Mesangial cell (primary cell): ENCODE data around the gene BMI1. TPM values are rescaled to one million over a fixed set of nuclear protein-coding genes. Genes with fewer than 3 reads are reported as not detected.

Source experiments
- total RNA-seq: library from RNA; depleted of rRNA; stranded (reverse); fragments of >200 nt; gene quantifications from 2 replicates; pipeline ENCODE4 v1.2.3, GENCODE V29; 2015

Gene BMI1
- total RNA-seq = 24.6 and 40.3 TPM in 2 replicates

DNA sequence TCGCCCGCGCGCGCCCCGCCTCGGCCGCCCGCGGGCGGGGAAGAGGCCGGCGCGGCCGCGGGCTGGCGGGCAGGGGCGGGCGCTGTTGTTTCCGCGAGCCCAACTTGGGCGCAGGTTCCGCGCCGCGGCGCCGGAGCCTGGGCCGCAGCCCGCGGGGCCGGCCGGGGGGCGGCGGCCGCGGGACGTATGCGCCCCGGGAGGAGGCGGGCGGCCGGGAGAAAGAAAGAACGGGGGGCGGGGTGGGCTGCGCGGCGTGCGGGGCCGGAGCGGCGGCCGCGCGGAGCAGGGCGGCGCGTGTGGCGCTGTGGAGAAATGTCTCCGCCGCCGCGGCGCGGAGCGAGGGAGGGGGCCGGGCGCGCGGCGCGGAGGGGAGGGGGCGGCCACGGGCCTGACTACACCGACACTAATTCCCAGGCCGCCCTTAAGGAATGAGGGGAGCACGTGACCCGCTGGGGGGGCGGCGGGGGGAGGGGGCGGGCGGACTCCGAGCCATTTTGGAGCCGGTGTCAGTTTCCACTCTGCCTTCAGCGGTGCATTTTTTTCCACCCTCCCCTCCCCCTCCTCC is at the start of gene BMI1:
Gene BMI1 (plus strand): TSS at position 509 of the 565 bp plus-strand sequence. CDS start 5,351 bp downstream, outside the sequence.

DNA sequence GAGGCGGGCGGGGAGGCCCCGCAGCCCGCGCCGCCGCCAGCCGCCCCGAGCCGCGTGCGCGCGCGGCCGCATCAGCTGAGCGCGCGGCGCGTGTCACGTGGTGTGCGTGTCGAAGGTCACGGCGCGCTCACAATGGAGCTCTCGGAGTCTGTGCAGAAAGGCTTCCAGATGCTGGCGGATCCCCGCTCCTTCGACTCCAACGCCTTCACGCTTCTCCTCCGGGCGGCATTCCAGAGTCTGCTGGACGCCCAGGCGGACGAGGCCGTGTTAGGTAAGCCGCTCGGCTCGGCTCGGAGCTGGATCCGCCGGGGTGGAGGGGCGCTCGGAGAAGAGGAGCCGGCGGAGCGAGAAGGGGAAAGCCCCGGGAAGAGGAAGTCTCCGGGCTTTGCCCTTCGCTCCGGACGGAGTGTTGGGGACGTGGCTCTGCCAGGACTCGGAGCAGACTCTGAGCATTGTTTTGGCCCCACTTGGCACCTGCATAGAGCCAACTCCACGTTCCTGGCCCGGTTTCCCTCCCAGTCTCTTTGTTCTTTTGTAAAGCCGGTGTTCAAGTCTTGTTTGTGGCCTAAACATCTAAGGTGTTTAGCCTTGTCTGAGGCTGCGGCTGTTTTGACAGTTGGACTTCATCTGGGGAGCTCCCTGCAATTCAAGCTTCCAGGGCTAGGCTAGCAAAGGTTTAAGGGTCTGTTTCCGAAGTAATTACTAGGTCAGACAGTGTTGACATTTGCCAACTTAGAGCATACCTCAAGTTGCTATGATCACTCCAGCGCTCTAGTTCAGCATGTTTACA is 4.4 kb upstream of the BMI1 start, which contains the start of gene COMMD3:
Gene COMMD3 (plus strand): TSS at position 103 of the 790 bp plus-strand sequence. CDS start 30 bp downstream, at position 133.

DNA sequence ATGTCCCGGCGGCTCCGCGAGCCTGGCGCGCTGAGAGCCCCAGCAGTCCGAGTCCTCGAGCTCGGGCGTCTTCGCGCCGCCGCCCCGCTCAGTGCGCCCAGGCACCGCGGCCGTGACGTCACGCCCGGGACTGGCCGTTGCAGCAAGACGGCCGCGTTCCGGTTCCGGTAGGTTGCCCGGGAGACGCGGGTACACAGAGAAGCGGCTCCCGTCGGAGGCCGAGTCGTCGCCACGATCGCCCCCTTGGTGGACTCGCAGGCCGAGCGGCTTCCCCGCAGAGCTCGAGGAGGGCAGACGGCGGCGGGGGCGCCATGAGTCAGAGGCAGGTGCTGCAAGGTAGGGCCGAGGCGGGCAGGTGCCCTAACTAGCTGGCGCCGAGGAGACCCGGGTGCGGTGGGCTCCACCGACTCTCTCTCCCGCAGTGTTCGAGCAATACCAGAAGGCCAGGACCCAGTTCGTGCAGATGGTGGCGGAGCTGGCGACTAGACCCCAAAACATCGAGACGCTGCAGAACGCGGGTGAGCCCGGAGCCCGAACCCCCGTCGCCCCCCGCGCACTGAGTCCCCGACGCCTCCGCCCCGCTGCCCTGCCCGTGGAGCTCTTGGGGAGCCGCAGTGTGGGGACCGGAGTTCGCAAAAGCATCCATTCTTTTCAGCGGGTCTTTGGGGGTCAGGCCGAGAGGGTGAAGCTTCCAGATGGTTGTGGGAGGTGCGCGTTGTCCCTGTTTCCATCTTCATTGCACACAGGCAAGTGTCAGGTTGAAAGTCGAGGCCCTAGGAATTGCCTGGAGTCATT is 24.6 kb downstream of the BMI1 start, which contains the start of gene SPAG6:
Gene SPAG6 (plus strand): TSS at position 196 of the 795 bp plus-strand sequence. CDS start 116 bp downstream, at position 312.

Other genes with a start within 250 kb of the BMI1 start
- not detected in 2 replicates for gene EBLN1, start 103.1 kb upstream of the BMI1 start, total RNA-seq
- 24.3 and 30.3 TPM in 2 replicates for gene COMMD3, start 4.7 kb upstream of the BMI1 start, total RNA-seq
- 0.63 TPM in 1 of 2 replicates, not detected in the other for gene SPAG6, start 24.4 kb downstream of the BMI1 start, total RNA-seq